Rectal smooth muscle tissue (tissue), 1 donor: Measurements from ENCODE around the gene IGFBP7.
"Not testable (repeated sequence)": the region's sequence is repeated elsewhere in the genome, so short reads cannot be mapped to it uniquely, and the experiment has no call there.

ENCODE experiments used
- H3K27ac ChIP-seq: one replicate; pipeline ENCODE4 v1.7.0; 2013; ENCODE audit warnings: low read depth, low read length, inconsistent platforms
- H3K27me3 ChIP-seq: one replicate; pipeline ENCODE4 v1.7.0; 2013; ENCODE audit warnings: low read length; ENCODE audit not compliant: control insufficient read depth, insufficient read depth
- H3K36me3 ChIP-seq: one replicate; pipeline ENCODE4 v1.7.0; 2013; ENCODE audit warnings: low read length; ENCODE audit not compliant: control insufficient read depth, insufficient read depth
- H3K4me1 ChIP-seq: one replicate; pipeline ENCODE4 v1.7.0; 2013; ENCODE audit warnings: low read length; ENCODE audit not compliant: control insufficient read depth, insufficient read depth
- H3K4me3 ChIP-seq: one replicate; pipeline ENCODE4 v1.7.0; 2013; ENCODE audit warnings: low read length
- H3K9ac ChIP-seq: one replicate; pipeline ENCODE4 v1.7.0; 2013; ENCODE audit warnings: low read length

The IGFBP7 gene

GRCh38 chr4:57074744-57075143, 35.4 kb downstream of the IGFBP7 start:
- Histone ChIP-seq H3K9ac (no peak overlapping the region), H3K4me1 (peaks cover 4% of the 10 kb centered on the region), H3K27me3 (no peaks in the 10 kb centered on the region), H3K36me3 (no peaks in the 10 kb centered on the region), H3K4me3 (no peak overlapping the region), H3K27ac (no peak overlapping the region)

GRCh38 chr4:57073559-57073958, 36.6 kb downstream of the IGFBP7 start:
- peaks cover 4% of the 10 kb centered on the region for H3K4me1 ChIP-seq
- no peak overlapping the region for H3K4me3 ChIP-seq
- H3K27ac ChIP-seq, result no peak overlapping the region
- no peaks in the 10 kb centered on the region for H3K36me3 ChIP-seq
- H3K9ac ChIP-seq, result no peak overlapping the region
- no peaks in the 10 kb centered on the region for H3K27me3 ChIP-seq

- Histone ChIP-seq H3K27me3 (no peaks in the 10 kb centered on the region), H3K4me1 (peaks cover 4% of the 10 kb centered on the region), H3K27ac (no peak overlapping the region), H3K9ac (no peak overlapping the region), H3K4me3 (no peak overlapping the region), H3K36me3 (no peaks in the 10 kb centered on the region)
Measured at GRCh38 chr4:57071326-57071725, 38.9 kb downstream of the IGFBP7 start.

GRCh38 chr4:57070461-57070860, 39.7 kb downstream of the IGFBP7 start:
- H3K36me3 ChIP-seq, result no peaks in the 10 kb centered on the region
- peaks cover 4% of the 10 kb centered on the region for H3K4me1 ChIP-seq
- H3K27ac ChIP-seq, result no peak overlapping the region
- H3K9ac ChIP-seq, result no peak overlapping the region
- no peak overlapping the region for H3K4me3 ChIP-seq
- no peaks in the 10 kb centered on the region for H3K27me3 ChIP-seq

- no peaks in the 10 kb centered on the region for H3K27me3 ChIP-seq
- H3K9ac ChIP-seq, result no peak overlapping the region
- peaks cover 14% of the 10 kb centered on the region for H3K4me1 ChIP-seq
- no peak overlapping the region for H3K4me3 ChIP-seq
- H3K36me3 ChIP-seq, result no peaks in the 10 kb centered on the region
- H3K27ac ChIP-seq, result peak overlapping the region; percentile 10
Measured at GRCh38 chr4:57068237-57068981, 41.8 kb downstream of the IGFBP7 start.

GRCh38 chr4:57065730-57066482, 44.3 kb downstream of the IGFBP7 start:
- Histone ChIP-seq H3K4me3 (no peak overlapping the region), H3K27ac (peak overlapping the region; percentile 31), H3K4me1 (peaks cover 14% of the 10 kb centered on the region)

GRCh38 chr4:57064811-57065711, 45.1 kb downstream of the IGFBP7 start:
- H3K27ac ChIP-seq, result peak overlapping the region; percentile 61
- H3K9ac ChIP-seq, result no peak overlapping the region
- no peak overlapping the region for H3K4me3 ChIP-seq
- peaks cover 14% of the 10 kb centered on the region for H3K4me1 ChIP-seq
- no peaks in the 10 kb centered on the region for H3K36me3 ChIP-seq
- H3K27me3 ChIP-seq, result no peaks in the 10 kb centered on the region

More at GRCh38 chr4:57065730-57066482, 44.3 kb downstream of the IGFBP7 start:
- Histone ChIP-seq H3K9ac (no peak overlapping the region), H3K27me3 (no peaks in the 10 kb centered on the region), H3K36me3 (no peaks in the 10 kb centered on the region)

GRCh38 chr4:57064120-57064519, 46.1 kb downstream of the IGFBP7 start:
- no peaks in the 10 kb centered on the region for H3K36me3 ChIP-seq
- H3K4me1 ChIP-seq, result peaks cover 14% of the 10 kb centered on the region
- H3K9ac ChIP-seq, result no peak overlapping the region
- no peak overlapping the region for H3K4me3 ChIP-seq
- no peaks in the 10 kb centered on the region for H3K27me3 ChIP-seq
- peak overlapping the region; percentile 61 for H3K27ac ChIP-seq

GRCh38 chr4:57063518-57063917, 46.7 kb downstream of the IGFBP7 start:
- peaks cover 14% of the 10 kb centered on the region for H3K4me1 ChIP-seq
- H3K4me3 ChIP-seq, result no peak overlapping the region
- no peak overlapping the region for H3K27ac ChIP-seq
- H3K36me3 ChIP-seq, result no peaks in the 10 kb centered on the region
- no peaks in the 10 kb centered on the region for H3K27me3 ChIP-seq
- no peak overlapping the region for H3K9ac ChIP-seq

GRCh38 chr4:57061395-57061794, 48.8 kb downstream of the IGFBP7 start:
- no peak overlapping the region for H3K4me3 ChIP-seq
- H3K9ac ChIP-seq, result no peak overlapping the region
- peaks cover 25% of the 10 kb centered on the region for H3K4me1 ChIP-seq
- no peaks in the 10 kb centered on the region for H3K36me3 ChIP-seq
- no peak overlapping the region for H3K27ac ChIP-seq
- no peaks in the 10 kb centered on the region for H3K27me3 ChIP-seq

- H3K4me1 ChIP-seq, result peaks cover 28% of the 10 kb centered on the region
Measured at GRCh38 chr4:57060717-57061067, 49.5 kb downstream of the IGFBP7 start.

More at GRCh38 chr4:57060717-57061067, 49.5 kb downstream of the IGFBP7 start:
- not testable (repeated sequence) for H3K9ac ChIP-seq, H3K27me3 ChIP-seq, H3K36me3 ChIP-seq, H3K4me3 ChIP-seq
- H3K27ac ChIP-seq, result peak overlapping the region; percentile 21
